K562 (cell line): ENCODE results near the gene PDCD6IP. TPM values are rescaled to one million over a fixed set of nuclear protein-coding genes. Genes with fewer than 3 reads are reported as not detected.

Source experiments
- ATAC-seq: fragments of 200-7000 bp; cut with Tn5 transposase; 3 replicates; pipeline ENCODE4 v1.9.1; 2020; ENCODE audit warnings: moderate library complexity
- BruUV-seq: library from RNA; stranded (reverse); fragments of 400-500 nt; replicated peaks from 2 replicates; lab custom pipeline; 2021; lab: Mats Ljungman, UMichigan
- CTCF ChIA-PET: fragments of 300-600 bp; formaldehyde crosslinking; extraction: SDS; loops from one replicate; lab custom pipeline; 2021; ENCODE audit warnings: low intra/inter-chr PET ratio; lab: Yijun Ruan, JAX
- POLR2A ChIA-PET: fragments of 300-600, 350-650 bp; sonication (Branson Sonifier 250); formaldehyde crosslinking; extraction: SDS; loops from one replicate; lab custom pipeline; 2021; ENCODE audit warnings: antibody characterized with exemption, inconsistent platforms; lab: Yijun Ruan, JAX
- DNase-seq, 4 experiments: peaks; one replicate each; pipeline versions ENCODE4 v3.0.0 to v3.0.0-alpha.2; 2011 to 2018; ENCODE audit warnings: low spot score in 3 of 4, mixed read lengths in 3 of 4; ENCODE audit errors: extremely low read depth in 1 of 4
- FAIRE-seq: peaks from 2 replicates; lab custom pipeline; 2011; peaks lifted over from hg19 to GRCh38; lab: Jason Lieb, UNC
- H2AFZ ChIP-seq: 2 replicates; pipeline ENCODE4 v1.6.0; 2011; ENCODE audit warnings: low read depth, low read length, control low read depth, inconsistent platforms
- H3K27ac ChIP-seq: fragments of 200-600 bp; 3 replicates; pipeline ENCODE4 v1.8.0; 2011; ENCODE audit warnings: low read depth, mild to moderate bottlenecking, control low read depth, inconsistent platforms, low read length, moderate library complexity, mixed read lengths; ENCODE audit errors: extremely low read depth
- H3K27me3 ChIP-seq, 2 experiments: fragments of 300-600 bp in 1 of 2; 2 replicates in 1 of 2; 3 replicates in 1 of 2; pipeline versions ENCODE4 v1.6.0 to v1.8.0; 2011; ENCODE audit warnings: inconsistent platforms in 2 of 2, low read length in 2 of 2, mild to moderate bottlenecking in 1 of 2, mixed read lengths in 1 of 2, moderate library complexity in 1 of 2; ENCODE audit not compliant: control insufficient read depth in 2 of 2, insufficient read depth in 2 of 2
- H3K36me3 ChIP-seq: fragments of 300-600 bp; 3 replicates; pipeline ENCODE4 v1.8.0; 2011; ENCODE audit warnings: mild to moderate bottlenecking, low read length, inconsistent platforms; ENCODE audit not compliant: control insufficient read depth, insufficient read depth
- H3K4me1 ChIP-seq, 2 experiments: fragments of 200-600 bp in 1 of 2; replicated peaks in 1 of 2; 2 replicates in 1 of 2; 3 replicates in 1 of 2; pipeline versions ENCODE4 v1.5.1 to v1.8.0; 2011; ENCODE audit warnings: inconsistent platforms in 2 of 2, low read length in 2 of 2, mild to moderate bottlenecking in 1 of 2, mixed read lengths in 1 of 2, moderate library complexity in 1 of 2; ENCODE audit not compliant: control insufficient read depth in 2 of 2, insufficient read depth in 2 of 2
- H3K4me2 ChIP-seq: 2 replicates; pipeline ENCODE4 v1.6.1; 2011; ENCODE audit warnings: low read length, control low read depth, inconsistent platforms, mixed read lengths; ENCODE audit not compliant: insufficient read depth
- H3K4me3 ChIP-seq: fragments of 200-600 bp; sonication (generic), shearing (Covaris generic); 2 replicates; pipeline ENCODE4 v1.5.1; 2016; ENCODE audit warnings: control low read depth, inconsistent platforms
- H3K79me2 ChIP-seq: fragments of 200-600 bp; 3 replicates; pipeline ENCODE4 v1.8.0; 2011; ENCODE audit warnings: low read length, inconsistent platforms; ENCODE audit not compliant: control insufficient read depth, insufficient read depth
- H3K9ac ChIP-seq, 2 experiments: 2 replicates each; pipeline versions ENCODE4 v1.6.0 to v1.6.1; 2011; ENCODE audit warnings: low read depth in 2 of 2, low read length in 2 of 2, control low read depth in 1 of 2, inconsistent platforms in 1 of 2, mild to moderate bottlenecking in 1 of 2, mixed read lengths in 1 of 2; ENCODE audit not compliant: insufficient read depth in 1 of 2
- H3K9me1 ChIP-seq: one replicate; pipeline ENCODE4 v1.6.0; 2011; ENCODE audit warnings: inconsistent platforms, mild to moderate bottlenecking, low read length, moderate library complexity; ENCODE audit not compliant: control insufficient read depth, insufficient read depth
- H3K9me3 ChIP-seq: replicated peaks from 2 replicates; pipeline ENCODE4 v1.5.1; 2011; ENCODE audit warnings: low read depth, low read length, inconsistent platforms; ENCODE audit not compliant: control insufficient read depth, insufficient read depth
- H4K20me1 ChIP-seq: replicated peaks from 2 replicates; pipeline ENCODE4 v1.6.1; 2011; ENCODE audit warnings: low read length, inconsistent platforms, mixed read lengths; ENCODE audit not compliant: control insufficient read depth, insufficient read depth
- BRD4 ChIP-seq: fragments of 200-600 bp; sonication (generic); IDR thresholded peaks from 2 replicates; pipeline ENCODE4 v1.6.1; 2017; ENCODE audit warnings: inconsistent platforms
- CBX1 ChIP-seq: sonication (generic); IDR thresholded peaks from 2 replicates; pipeline ENCODE4 v1.6.1; 2016; ENCODE audit warnings: antibody characterized with exemption, low read depth, mild to moderate bottlenecking
- CHCHD3 ChIP-seq: fragments of 250-450 bp; sonication (Bioruptor Pico); IDR thresholded peaks from 2 replicates; pipeline ENCODE4 v2.1.2; 2022; ENCODE audit warnings: mild to moderate bottlenecking
- FIP1L1 ChIP-seq: fragments of 200-400 bp; formaldehyde crosslinking; IDR thresholded peaks from 2 replicates; pipeline ENCODE4 v1.6.1; 2018; ENCODE audit warnings: mild to moderate bottlenecking, low read depth, low read length; ENCODE audit not compliant: poor library complexity, severe bottlenecking
- HCFC1 ChIP-seq: IDR thresholded peaks from 2 replicates; pipeline ENCODE4 v1.6.1; 2012; ENCODE audit warnings: low read depth, low read length, improper control_type of control experiment
- HDGF ChIP-seq: fragments of 450-650 bp; IDR thresholded peaks from 2 replicates; pipeline ENCODE4 v1.6.1; 2016
- ID3 ChIP-seq, 2 experiments: fragments of 250-450 bp in 1 of 2; fragments of 450-650 bp in 1 of 2; sonication (Bioruptor Pico) in 1 of 2; IDR thresholded peaks; 2 replicates each; pipeline versions ENCODE4 v1.6.1 to v1.8.0; 2016 to 2021; ENCODE audit warnings: mild to moderate bottlenecking in 2 of 2, moderate library complexity in 2 of 2, missing compliant biosample characterization in 1 of 2, missing genetic modification characterization in 1 of 2
- L3MBTL2 ChIP-seq: fragments of 450-650 bp; IDR thresholded peaks from 2 replicates; pipeline ENCODE4 v1.6.1; 2016; ENCODE audit warnings: mild to moderate bottlenecking, moderate library complexity
- MAX ChIP-seq: sonication (generic); formaldehyde crosslinking; IDR thresholded peaks from 2 replicates; pipeline ENCODE4 v1.9.0; 2022; ENCODE audit warnings: mild to moderate bottlenecking, missing genetic modification reagents
- NR0B1 ChIP-seq: fragments of 450-650 bp; IDR thresholded peaks from one replicate; pipeline ENCODE4 v1.6.1; 2018; ENCODE audit warnings: mild to moderate bottlenecking, moderate library complexity; ENCODE audit not compliant: partially characterized antibody
- RBM25 ChIP-seq: fragments of 200-400 bp; formaldehyde crosslinking; IDR thresholded peaks from 2 replicates; pipeline ENCODE4 v1.6.1; 2018; ENCODE audit warnings: low read length, low read depth, moderate library complexity; ENCODE audit not compliant: severe bottlenecking
- RFX5 ChIP-seq: IDR thresholded peaks from 2 replicates; pipeline ENCODE4 v1.6.1; 2011; ENCODE audit warnings: low read depth, mild to moderate bottlenecking, improper control_type of control experiment, low read length
- ZBED1 ChIP-seq: IDR thresholded peaks from 2 replicates; pipeline ENCODE4 v1.6.1; 2014
- ZSCAN32 ChIP-seq: fragments of 450-650 bp; formaldehyde crosslinking; IDR thresholded peaks from 2 replicates; pipeline ENCODE4 v1.4.0; 2020; ENCODE audit warnings: mild to moderate bottlenecking, moderate library complexity
- WGBS: fragments of 100-300 bp; shearing (Covaris generic); methylation state at CpG from one replicate; pipeline ENCODE4 v1.1.6; 2016; ENCODE audit warnings: low coverage, mixed read lengths; ENCODE audit not compliant: insufficient coverage; ENCODE audit errors: missing lambda C conversion rate; 5-methylcytosine and 5-hydroxymethylcytosine counted together
- in situ Hi-C: fragments of 300-500 bp; cut with MboI; formaldehyde crosslinking; loops from 4 replicates; pipeline ENCODE4 v1.15.0; 2018; ENCODE audit warnings: inconsistent platforms, mixed read lengths
- intact Hi-C: fragments of 100-400 bp; cut with micrococcal nuclease; formaldehyde crosslinking; loops from 2 replicates; pipeline ENCODE4 v1.14.2; 2022
- polyA plus RNA-seq, 8 experiments: library from polyadenylated mRNA; depleted of rRNA in 4 of 8; stranded (reverse) in 5 of 8; unstranded in 3 of 8; fragments of >200 nt; fragmentation: Nextera tagmentation in 2 of 8; fragmentation: Illumina TruSeq in 1 of 8; extraction: Ambion mirVana in 2 of 8; extraction: Trizol in 1 of 8; gene quantifications; 2 replicates each; pipeline versions ENCODE4 v1.2.1 to v1.2.3, GENCODE V29; 2011 to 2014; ENCODE audit warnings: inconsistent platforms in 1 of 8, missing spikeins in 1 of 8
- total RNA-seq, 7 experiments: library from RNA; depleted of rRNA in 6 of 7; stranded (reverse); fragments of >200 nt in 6 of 7; fragmentation: Illumina TruSeq in 2 of 7; extraction: Trizol in 2 of 7; gene quantifications; 2 replicates each; pipeline versions ENCODE4 v1.2.1 to v1.2.3, GENCODE V29; 2011 to 2021; ENCODE audit warnings: low replicate concordance in 1 of 7

The PDCD6IP gene
- total and polyA plus RNA-seq, 9 of the 15 experiments (the other 6 are each of a cell fraction or from before 2014, with no cell fraction given) = 40.2 to 302 (median 122) TPM

- no peak for FAIRE-seq
- intact Hi-C loops = no loop called here
Measured at GRCh38 chr3:33918126-33918756, 119.8 kb downstream of the PDCD6IP start.

More at GRCh38 chr3:33918126-33918756, 119.8 kb downstream of the PDCD6IP start:
- no TSS peak for BruUV-seq
- Histone ChIP-seq H3K27ac (no peak overlapping the region), H3K9me3 (peaks cover 1% of the 10 kb centered on the region; the same call in 1 of the 2 replicates), H4K20me1 (no peaks in the 10 kb centered on the region), H3K4me1 (peaks cover 21 to 34% of the 10 kb centered on the region in 2 experiments), H3K9me1 (peaks cover 3% of the 10 kb centered on the region), H3K79me2 (no peaks in the 10 kb centered on the region), H3K4me3 (no peak overlapping the region), H2AFZ (peak overlapping the region; percentile 28; the same call in 1 of the 2 replicates), H3K9ac (no peak overlapping the region), H3K4me2 (no peak overlapping the region), H3K36me3 (no peaks in the 10 kb centered on the region), H3K27me3 (no peaks in the 10 kb centered on the region)
- DNase-seq (no peak), ATAC-seq (no peak)
- 61% methylated on average over 4 of the region's 4 CpGs for WGBS
- POLR2A ChIA-PET = interaction anchor here (0.7 to 0.8 kb wide), 2 partner anchors 18 to 959 kb away, joined by 3 to 4 read pairs; no protein-coding TSS in a partner anchor
- CTCF ChIA-PET = no interaction called here
- TF ChIP-seq MAX (CRISPR knock-in tag) (no peak), HCFC1 (no peak), NR0B1 (no peak), RBM25 (no peak), CHCHD3 (CRISPR knock-in tag) (no peak), BRD4 (no peak), CBX1 (no peak), ID3 (CRISPR knock-in tag; IDR thresholded peaks at IDR 0.05) (no peak), ID3 (tag; IDR thresholded peaks at IDR 0.05) (no peak), ZSCAN32 (CRISPR knock-in tag) (no peak), HDGF (no peak), FIP1L1 (no peak), RFX5 (no peak), L3MBTL2 (no peak), ZBED1 (no peak)
- in situ Hi-C loops = no loop called here
